NOMO-1 treated with DMSO at 0.1 percent for 48 hours (cell line): Measurements from ENCODE around the gene UVSSA.
"Not testable (repeated sequence)": the region's sequence is repeated elsewhere in the genome, so short reads cannot be mapped to it uniquely, and the experiment has no call there.

Source experiments
- DNase-seq: peaks from one replicate; lab custom pipeline; 2025; ENCODE audit not compliant: unreplicated experiment; lab: John Stamatoyannopoulos, UW

Gene UVSSA

DNA sequence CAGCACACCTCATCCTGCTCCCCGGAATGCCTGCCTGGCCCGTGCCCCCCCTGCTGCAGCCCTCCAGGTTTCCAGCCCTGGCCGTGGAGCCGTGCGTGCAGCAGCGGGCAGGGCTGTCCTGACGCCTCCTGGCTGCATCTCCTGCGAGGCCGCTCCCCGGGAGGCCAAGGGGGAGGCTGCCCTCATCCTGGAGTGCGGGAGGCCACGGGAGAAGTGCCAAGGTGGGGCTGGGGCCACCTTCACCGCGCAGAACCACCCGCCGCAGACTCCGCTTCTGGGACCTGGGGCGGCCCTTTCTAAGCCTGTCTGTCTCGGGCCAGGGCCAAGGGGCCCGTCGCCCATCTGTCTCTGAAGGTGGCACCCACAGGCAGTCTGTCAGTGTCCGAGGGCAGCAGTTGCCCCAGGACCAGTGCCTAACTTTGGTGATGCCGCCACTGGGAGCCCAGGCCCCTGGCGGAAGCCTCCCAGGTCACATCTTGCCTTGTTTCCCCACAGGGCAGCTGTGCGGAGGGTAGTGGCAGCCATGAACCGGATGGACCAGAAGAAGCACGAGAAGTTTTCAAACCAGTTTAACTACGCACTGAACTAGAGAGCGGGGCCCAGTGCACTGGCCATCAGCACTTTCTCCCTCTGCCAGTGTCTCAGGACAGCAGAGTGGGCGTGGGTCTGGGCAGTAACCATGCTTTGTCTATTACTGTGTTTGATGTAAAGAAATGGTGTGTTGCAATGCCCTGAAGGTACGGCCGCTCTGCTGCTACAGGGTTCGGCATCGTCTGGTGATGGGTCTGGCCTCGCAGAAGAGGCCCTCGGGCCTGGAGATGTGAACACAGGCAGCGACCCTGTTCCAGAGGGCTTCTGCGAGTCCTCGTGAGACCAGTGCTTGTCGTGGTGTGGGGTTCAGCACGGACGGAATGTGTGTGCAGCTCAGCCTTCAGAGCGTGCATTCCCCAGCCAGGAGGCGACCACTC is 38.6 kb downstream of the UVSSA start:
- DNase-seq = no peak

DNA sequence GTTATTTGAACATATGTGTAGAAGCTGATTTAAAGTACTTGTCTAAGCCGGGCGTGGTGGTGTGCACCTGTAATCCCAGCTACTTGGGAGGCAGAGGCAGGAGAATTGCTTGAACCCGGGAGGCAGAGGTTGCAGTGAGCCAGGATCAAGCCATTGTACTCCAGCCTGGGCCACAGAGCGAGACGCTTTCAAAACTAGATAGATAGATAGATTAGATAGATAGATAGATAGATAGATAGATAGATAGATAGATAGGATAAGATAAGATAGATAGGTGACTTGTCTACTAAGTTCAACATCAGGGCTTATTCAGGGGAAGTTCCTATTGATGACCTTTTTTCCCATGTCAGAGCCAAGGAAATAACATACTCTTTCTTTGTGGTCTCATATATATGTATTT is 46.4 kb downstream of the UVSSA start:
- DNase-seq = not testable (repeated sequence)

- DNase-seq = no peak
These were observed 46.9 kb downstream of the UVSSA start for GRCh38 chr4:1393866-1394265.

GRCh38 chr4:1394554-1395388 is 47.8 kb downstream of the UVSSA start:
- not testable (repeated sequence) for DNase-seq

- DNase-seq = not testable (repeated sequence)
These were observed 48.4 kb downstream of the UVSSA start for GRCh38 chr4:1395389-1395820.

- DNase-seq = no peak
These were observed 49.2 kb downstream of the UVSSA start for GRCh38 chr4:1395941-1396805.

GRCh38 chr4:1396806-1397455 is 49.9 kb downstream of the UVSSA start:
- DNase-seq = no peak

DNA sequence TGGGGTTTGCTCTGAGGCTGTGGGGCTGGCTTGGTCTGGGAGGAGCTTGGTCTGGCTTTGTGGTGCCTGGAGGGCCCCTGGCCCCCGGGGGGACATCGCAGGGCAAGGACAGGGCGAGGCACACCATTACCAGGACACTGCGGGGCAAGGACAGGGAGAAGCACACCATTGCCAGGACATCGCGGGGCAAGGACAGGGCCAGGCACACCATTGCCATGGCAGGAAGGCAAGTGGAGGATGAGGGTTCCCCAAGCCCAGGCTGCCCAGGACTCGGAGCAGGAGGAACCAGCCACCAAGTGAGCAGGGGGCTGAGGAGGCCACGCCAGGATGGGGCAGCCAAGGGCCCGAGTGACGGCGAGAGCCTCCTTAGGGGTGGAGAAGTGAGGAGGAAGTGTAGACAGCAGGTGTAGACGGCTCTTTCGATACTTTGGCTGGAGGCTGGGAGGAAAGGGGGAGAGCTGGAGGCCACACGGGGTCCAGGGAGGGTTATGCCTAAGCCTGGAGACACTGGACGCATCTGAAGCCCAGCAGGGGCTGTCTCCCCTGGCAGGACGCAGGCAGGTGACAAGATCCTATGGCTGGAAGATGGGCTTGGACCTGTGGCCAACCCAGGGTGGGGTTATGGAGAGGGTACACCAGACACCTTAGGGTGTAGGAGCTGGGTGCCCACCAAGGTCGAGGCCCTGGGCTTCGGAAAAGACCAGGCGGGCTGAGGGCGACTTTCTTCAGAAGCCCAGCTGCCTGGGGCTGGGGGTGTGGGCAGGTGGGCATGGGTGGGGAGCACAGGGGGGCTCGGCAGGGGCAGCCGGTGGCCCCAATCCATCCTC is 51.9 kb downstream of the UVSSA start:
- DNase-seq = no peak

DNA sequence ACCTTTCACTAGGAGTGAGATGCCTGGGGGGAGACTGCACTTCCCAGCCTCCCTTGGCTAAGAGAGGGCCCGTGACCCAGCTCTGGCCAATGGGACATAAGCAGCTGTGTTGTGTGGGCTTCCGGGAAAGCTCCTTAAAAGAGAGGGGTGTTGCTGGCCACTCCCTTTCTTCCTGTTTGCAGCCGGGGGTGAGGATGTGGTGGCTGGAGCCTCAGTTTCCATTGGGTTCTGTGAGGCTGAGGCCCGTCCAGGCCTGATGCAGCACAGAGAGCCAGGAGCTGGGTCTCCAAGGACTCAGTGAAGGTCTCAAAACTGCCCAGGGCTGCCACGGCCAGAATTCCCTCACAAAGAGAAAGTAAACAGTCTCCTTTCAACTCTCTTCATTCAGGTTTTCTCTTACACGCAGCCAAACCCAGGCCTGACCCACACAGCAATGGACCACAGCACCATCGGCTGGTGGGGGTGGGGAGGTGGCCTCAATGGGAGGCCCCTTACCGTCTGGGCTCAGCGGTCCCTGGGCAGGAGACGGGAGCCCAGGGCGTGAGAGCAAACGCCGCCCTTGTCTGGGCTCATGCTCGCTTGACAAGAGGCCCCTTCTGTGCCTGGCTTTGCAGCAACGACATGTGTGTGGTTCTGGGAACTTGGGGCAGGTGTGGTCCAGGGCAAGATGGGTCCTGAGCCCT is 52.6 kb downstream of the UVSSA start:
- no peak for DNase-seq

GRCh38 chr4:1400191-1400805 is 53.3 kb downstream of the UVSSA start:
- DNase-seq = no peak

DNA sequence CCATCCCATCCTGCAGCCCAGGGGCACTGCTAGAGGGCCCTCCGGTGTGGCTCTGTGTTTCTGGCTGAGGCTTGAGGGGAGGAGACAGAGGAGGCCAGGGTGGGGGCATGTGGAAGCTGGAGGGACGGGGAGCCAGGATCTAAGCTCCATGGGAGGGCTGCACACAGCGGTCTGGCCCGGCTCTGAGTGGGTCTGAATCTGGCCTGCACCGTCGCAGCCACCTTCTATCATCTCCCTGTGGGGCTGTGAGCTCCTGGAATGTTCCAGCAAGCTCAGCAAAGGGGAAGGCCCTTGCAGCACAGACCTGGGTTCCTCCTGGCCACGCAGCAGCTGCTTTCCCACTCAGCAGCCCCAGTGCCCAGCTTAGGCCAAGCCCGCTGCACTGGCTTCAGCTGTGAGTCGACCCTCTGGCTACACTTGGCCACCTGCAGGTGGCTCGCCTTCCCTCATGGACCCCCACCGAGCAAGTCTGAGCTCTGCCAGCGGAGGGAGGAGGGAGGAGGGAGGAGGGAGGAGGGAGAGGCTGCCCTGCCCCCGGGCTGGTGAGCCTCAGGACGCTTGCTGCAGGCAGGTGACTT is 53.9 kb downstream of the UVSSA start:
- no peak for DNase-seq

DNA sequence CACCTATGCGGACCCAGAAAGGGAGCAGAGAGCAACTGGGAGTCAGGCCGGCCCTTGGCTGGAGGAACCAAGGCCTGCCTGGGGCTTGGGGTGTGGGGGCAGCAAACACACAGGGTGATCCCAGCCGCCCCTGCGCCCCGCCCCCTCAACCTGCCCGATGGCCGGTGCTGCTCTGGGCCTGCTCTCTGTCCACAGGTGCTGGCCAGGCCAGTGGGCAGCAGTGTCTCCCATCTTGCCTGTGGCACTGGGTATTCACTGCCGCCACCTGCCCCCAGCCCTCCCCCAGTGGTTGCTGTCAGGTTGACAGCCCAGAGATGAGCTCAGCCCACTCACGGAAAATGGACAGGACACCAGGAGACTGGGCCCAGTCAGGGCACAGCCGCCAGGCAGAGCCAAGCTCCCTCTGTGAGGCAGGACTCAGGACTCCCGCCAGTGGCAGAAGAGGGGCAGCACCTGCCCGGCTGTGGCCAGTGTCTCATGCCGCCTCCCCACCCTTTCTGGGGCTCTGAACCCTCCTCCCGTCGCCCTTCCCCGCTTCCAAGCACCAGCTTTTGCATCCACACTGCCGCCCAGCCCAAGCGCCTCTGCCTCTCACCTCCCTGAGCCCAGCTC is 54.5 kb downstream of the UVSSA start:
- no peak for DNase-seq

GRCh38 chr4:1402021-1402515 is 55.1 kb downstream of the UVSSA start:
- no peak for DNase-seq

- DNase-seq = no peak
These were observed 55.6 kb downstream of the UVSSA start for GRCh38 chr4:1402516-1403091.

- no peak for DNase-seq
These were observed 56.2 kb downstream of the UVSSA start for GRCh38 chr4:1403177-1403583.

DNA sequence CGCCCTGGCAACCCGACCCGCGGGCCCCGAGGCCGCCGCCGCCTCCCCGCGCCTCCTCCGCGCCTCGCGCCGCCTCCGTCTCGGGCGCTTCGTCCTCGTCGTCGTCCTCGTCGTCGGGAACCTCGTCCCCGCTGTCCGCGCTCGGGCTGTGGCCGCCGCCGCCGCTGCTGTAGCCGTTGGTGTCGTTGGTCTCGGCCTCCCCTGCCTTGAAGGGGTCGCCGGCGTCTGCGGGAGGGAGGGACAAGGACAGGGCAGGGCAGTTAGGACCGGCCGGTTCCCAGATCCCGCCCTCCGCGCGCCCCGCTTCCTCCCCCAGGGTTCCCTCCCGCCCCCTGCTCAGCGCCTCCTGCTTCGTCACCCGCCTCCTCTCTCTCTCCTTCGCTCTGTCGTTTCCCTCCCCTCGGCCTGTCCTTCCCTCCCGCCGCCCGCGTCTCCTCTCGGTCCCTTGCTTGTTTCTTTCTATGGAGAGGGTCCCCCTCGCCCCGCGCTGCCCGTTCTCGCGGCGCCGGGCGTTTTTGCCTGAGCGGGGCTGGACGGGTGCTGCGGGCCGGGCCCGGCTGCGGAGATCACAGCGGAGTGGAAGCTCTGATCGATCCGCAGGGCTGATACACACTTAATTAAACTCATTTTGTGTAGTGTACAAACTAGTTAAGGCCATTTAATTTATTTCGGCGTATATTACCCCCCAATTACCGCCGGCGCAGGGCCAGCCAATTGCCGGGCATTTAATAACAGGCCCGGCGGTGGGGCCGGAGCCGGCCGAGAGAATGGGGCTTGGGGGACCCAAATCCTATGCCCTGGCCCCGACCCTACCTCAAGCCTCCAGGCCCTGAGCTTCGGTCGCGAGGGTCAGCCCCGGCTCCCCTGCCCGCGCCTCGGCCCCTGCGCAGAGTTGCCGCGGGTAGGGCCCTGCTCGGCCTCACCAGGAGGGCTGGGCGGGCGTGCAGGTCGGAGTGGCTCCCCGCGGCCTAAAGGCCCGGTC is 56.9 kb downstream of the UVSSA start:
- DNase-seq = no peak
